AG20443 (cell line): ENCODE data around the gene FLACC1.

Source experiments
- DNase-seq: peaks from one replicate; pipeline ENCODE4 v3.0.0; 2012; ENCODE audit warnings: low spot score, mixed read lengths

The FLACC1 gene

GRCh38 chr2:201275990-201276389 lies 81.2 kb downstream of the FLACC1 start:
- no peak for DNase-seq

- no peak for DNase-seq
Observed at GRCh38 chr2:201275069-201275468, 82.1 kb downstream of the FLACC1 start.

GRCh38 chr2:201273330-201273983 lies 83.7 kb downstream of the FLACC1 start:
- no peak for DNase-seq

GRCh38 chr2:201271917-201272316 lies 85.2 kb downstream of the FLACC1 start:
- DNase-seq, result no peak

GRCh38 chr2:201270293-201271001 lies 86.7 kb downstream of the FLACC1 start:
- DNase-seq, result no peak

GRCh38 chr2:201269764-201270163 lies 87.4 kb downstream of the FLACC1 start:
- DNase-seq, result no peak

- no peak for DNase-seq
Observed at GRCh38 chr2:201267278-201268030, 89.7 kb downstream of the FLACC1 start.

GRCh38 chr2:201266629-201267028 lies 90.5 kb downstream of the FLACC1 start:
- DNase-seq, result no peak

GRCh38 chr2:201264472-201265173 lies 92.5 kb downstream of the FLACC1 start:
- no peak for DNase-seq

- no peak for DNase-seq
Observed at GRCh38 chr2:201263779-201264178, 93.4 kb downstream of the FLACC1 start.

GRCh38 chr2:201262718-201263117 lies 94.4 kb downstream of the FLACC1 start:
- DNase-seq, result no peak

GRCh38 chr2:201261906-201262305 lies 95.2 kb downstream of the FLACC1 start:
- DNase-seq, result no peak

GRCh38 chr2:201261471-201261870 lies 95.7 kb downstream of the FLACC1 start:
- no peak for DNase-seq

- peak; percentile 34 for DNase-seq
Observed at GRCh38 chr2:201260302-201260800, 96.8 kb downstream of the FLACC1 start, which contains the start of gene CASP8. Gene CASP8, plus strand, starts transcription at chr2:201260536. Its CDS starts 5,951 bp downstream, at chr2:201266487.

- DNase-seq, result no peak
Observed at GRCh38 chr2:201258666-201259615, 98.2 kb downstream of the FLACC1 start.

GRCh38 chr2:201257956-201258665 lies 99.0 kb downstream of the FLACC1 start:
- DNase-seq, result peak; percentile 70

- peak; percentile 52 for DNase-seq
Observed at GRCh38 chr2:201257381-201257955, 99.7 kb downstream of the FLACC1 start.

GRCh38 chr2:201256082-201256481 lies 101.1 kb downstream of the FLACC1 start:
- no peak for DNase-seq

- DNase-seq, result no peak
Observed at GRCh38 chr2:201255408-201256033, 101.6 kb downstream of the FLACC1 start.
